Epithelial cell of proximal tubule (primary cell): Measurements from ENCODE around the gene NUDT8. TPM values are rescaled to one million over a fixed set of nuclear protein-coding genes. Genes with fewer than 3 reads are reported as not detected.

Experiments used
- DNase-seq: peaks from one replicate; pipeline ENCODE4 v3.0.0-alpha.2; 2011; ENCODE audit warnings: low read depth
- H3K4me3 ChIP-seq: 2 replicates; pipeline ENCODE4 v1.5.1; 2011; ENCODE audit warnings: low read depth, mild to moderate bottlenecking, low read length
- total RNA-seq: library from RNA; depleted of rRNA; stranded (reverse); fragments of >200 nt; gene quantifications from 2 replicates; pipeline ENCODE4 v1.2.3, GENCODE V29; 2015
- TF ChIP-seq, protein P1 (sequence below): conservative IDR thresholded peaks from 2 replicates; pipeline ENCODE4 v1.5.1; 2012; ENCODE audit warnings: low read depth, mild to moderate bottlenecking, low read length

The NUDT8 gene, protein sequence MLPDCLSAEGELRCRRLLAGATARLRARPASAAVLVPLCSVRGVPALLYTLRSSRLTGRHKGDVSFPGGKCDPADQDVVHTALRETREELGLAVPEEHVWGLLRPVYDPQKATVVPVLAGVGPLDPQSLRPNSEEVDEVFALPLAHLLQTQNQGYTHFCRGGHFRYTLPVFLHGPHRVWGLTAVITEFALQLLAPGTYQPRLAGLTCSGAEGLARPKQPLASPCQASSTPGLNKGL
- 23.4 and 29.3 TPM in 2 replicates for total RNA-seq

DNA sequence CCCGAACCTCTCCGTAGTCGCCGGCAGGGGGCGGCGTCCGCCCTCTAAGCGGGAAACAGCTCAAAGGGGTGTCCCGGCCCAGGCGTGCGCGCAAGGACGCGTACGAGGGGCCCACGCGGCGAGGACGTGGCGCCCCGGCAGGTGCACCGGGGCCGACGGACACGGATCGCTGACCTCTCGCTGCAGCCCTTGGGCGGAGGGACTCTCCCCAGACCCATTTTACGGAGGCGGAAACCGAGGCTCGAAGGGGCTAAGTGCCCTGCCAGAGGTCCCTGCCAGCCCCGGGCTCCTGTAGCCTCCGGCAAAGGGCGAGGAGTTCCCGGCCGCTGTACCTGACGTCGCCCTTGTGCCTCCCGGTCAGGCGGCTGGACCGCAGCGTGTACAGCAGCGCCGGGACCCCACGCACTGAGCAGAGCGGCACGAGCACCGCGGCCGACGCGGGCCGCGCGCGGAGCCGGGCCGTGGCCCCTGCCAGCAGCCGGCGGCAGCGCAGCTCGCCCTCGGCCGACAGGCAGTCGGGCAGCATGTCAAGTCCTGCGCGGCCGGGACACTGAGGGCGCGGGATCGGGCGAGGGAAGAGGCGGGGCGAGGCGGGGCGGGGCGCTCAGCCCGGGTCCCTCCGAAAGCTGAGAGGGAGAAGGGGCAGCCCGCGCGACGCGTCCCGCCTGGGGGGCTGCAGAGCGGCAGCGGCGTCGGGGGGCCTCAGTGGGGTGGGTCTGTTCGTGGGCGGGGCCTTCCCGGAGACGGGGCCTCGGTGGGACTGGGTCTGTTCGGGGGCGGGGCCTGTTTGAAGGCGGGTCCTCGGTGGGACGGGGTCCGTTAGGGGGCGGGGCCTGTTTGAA lies at the start of gene NUDT8:
NUDT8 (minus strand) TSS at position 552 of the 842 bp plus-strand sequence; CDS start at position 526, 26 bp downstream.
- no peak for DNase-seq
- TF ChIP-seq, protein P1, sequence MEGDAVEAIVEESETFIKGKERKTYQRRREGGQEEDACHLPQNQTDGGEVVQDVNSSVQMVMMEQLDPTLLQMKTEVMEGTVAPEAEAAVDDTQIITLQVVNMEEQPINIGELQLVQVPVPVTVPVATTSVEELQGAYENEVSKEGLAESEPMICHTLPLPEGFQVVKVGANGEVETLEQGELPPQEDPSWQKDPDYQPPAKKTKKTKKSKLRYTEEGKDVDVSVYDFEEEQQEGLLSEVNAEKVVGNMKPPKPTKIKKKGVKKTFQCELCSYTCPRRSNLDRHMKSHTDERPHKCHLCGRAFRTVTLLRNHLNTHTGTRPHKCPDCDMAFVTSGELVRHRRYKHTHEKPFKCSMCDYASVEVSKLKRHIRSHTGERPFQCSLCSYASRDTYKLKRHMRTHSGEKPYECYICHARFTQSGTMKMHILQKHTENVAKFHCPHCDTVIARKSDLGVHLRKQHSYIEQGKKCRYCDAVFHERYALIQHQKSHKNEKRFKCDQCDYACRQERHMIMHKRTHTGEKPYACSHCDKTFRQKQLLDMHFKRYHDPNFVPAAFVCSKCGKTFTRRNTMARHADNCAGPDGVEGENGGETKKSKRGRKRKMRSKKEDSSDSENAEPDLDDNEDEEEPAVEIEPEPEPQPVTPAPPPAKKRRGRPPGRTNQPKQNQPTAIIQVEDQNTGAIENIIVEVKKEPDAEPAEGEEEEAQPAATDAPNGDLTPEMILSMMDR, result peak; percentile 76
- peak within 1 kb of the TSS; percentile 78 for H3K4me3 ChIP-seq

DNA sequence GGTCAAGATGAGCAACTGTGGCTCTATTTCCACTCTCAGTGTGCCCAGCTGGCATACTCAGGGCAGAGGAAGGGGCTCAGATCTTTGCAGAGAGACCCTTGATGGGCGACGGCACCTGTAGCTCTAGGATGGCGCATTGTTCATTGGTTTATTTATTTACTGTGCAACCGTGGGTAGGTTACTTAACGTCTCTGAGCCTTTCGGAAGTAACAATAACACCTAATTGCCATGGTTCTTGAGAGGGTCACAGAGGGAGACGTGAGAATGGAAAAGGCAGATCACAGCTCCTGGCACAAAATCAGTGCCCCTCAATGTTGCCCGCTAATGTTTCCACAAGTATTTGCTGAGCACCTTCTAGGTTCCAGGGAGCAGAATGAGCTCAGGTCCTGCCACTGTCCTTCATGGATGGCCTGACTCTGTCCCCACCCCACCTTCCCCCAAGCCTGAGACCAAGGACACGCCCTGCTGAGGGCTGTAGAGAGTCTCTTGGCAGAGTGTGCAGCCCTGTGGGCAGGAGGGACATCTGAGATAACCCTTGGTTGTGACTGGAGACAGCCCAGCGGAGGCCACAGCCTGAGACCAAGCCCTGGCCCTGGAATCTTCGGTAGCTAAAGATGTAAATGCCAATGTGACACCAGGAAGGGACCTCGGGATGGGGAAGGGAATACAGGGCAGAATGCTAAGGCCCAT lies 45.5 kb upstream of the NUDT8 start:
- no peak for DNase-seq
- TF ChIP-seq, protein P1, result no peak
- H3K4me3 ChIP-seq, result no peak overlapping the region

DNA sequence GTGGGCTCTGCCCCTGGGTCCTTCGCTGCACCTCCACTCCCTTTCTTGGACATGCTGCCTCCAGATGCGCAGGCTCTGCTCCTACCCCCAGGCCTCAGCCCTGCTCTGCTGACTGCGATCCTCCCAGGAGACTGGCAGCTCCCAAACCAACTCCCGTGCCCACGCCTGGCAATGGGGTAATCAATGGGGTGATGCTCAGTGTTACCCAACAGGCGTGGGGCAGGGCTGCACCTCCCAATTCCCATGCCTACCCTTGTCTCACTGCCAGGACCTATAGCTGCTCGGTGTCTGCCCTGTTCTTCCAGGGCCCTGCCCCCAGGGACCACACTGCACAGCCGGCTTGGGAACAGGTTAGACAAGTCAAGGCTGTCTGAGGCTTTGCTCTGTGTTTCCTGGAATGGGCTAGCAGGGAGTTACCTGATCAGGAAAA lies 44.7 kb upstream of the NUDT8 start, which contains the start of gene ALDH3B2:
ALDH3B2 (minus strand) TSS at position 182 of the 430 bp plus-strand sequence. CDS start 7,688 bp downstream, outside the sequence.
- no peak within 1 kb of the TSS for H3K4me3 ChIP-seq
- DNase-seq, result no peak
- TF ChIP-seq, protein P1, result no peak

DNA sequence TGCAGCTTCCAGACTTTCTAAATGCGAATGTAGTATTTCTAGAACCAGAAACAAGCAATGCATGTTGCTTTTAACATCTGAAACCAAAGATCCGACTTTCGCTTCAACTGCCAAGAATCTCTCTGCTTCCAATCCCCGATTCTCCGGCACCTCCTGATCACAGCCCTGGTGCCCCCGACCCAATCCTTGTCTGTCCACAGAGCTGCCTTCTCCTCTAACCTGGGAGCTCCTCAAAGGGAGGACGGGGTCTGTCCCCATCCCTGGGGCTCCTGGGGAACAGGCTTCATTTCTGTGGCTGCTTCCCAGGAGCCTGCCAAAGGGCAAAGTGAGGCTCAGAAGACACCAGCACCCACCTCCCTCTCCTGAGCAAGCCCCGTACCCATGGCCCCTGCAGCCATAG lies 44.2 kb upstream of the NUDT8 start:
- TF ChIP-seq, protein P1, result no peak
- H3K4me3 ChIP-seq, result no peak overlapping the region
- DNase-seq, result no peak

DNA sequence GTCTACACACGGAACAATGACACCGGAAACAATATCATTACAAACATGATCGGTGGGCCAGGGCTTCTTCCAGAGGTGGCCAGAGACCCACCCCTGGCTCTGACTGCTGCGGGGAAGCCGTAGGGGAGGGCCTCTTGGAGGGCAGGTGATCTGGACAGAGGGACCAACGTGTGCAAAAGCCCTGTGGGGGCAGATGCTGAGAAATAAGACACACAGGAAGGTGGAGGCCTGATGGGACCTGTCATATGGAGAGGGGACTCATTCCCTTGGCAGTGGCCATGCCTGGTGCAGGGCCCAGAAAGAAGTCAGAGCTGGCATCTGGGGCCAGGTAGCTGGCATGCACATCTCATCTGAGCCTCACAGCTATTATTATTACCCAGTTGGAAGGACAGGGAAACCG lies 43.6 kb upstream of the NUDT8 start:
- DNase-seq, result no peak
- TF ChIP-seq, protein P1, result no peak
- H3K4me3 ChIP-seq, result no peak overlapping the region

DNA sequence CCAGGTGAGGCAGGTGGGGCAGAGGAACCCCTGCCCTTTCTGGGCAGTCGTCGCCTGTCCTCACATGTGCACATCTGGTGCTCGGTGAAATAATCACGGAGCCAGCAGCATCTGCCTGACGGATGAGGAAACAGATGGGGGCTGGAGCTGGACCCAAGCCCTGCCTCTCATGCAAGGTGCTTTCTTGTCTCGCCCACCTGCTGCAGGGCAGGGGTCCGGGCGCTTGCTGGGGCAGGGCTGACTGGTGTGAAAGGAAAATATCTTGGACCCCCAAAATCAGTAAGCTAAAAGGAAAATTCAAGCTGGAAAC lies 41.4 kb upstream of the NUDT8 start:
- TF ChIP-seq, protein P1, result no peak
- no peak overlapping the region for H3K4me3 ChIP-seq
- DNase-seq, result no peak
